ENCODE results near the gene HPS1. TPM values are rescaled to one million over a fixed set of nuclear protein-coding genes. Genes with fewer than 3 reads are reported as not detected.
A peak's percentile ranks its signal among the peaks of the same experiment; 100 is the strongest.

Gene HPS1
- total RNA-seq, 1 donor, result 52.1 TPM

DNA sequence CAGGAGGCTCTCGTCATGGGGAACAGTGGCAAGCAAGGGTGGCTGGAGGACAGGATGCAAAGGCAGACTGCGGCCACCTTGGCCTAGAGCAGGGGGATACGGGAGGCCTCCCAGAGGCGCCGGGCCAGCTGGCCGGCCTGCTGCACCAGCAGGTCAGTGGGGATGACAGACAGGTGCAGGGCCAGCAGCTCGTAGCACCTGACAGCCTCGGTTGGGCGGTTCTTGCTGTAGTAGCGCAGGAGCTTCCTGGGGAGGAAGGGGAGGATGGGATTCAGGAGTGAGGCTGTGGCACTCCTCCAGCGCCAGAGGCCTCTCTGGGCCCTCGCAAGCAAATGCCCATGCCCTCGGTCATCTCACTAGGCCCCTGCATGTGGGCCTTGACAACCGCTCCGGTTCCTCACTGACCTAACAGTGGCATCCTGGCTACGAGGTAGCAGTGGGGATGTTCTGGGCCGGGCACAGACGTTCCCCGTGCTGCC, 29.2 kb downstream of the HPS1 start:
- peak; percentile 80 for DNase-seq (ENCODE audit: insufficient read length, low spot score, missing footprints)
- no peaks in the 10 kb centered on the region for H3K27me3 ChIP-seq (ENCODE audit: insufficient read depth, low read length)
- H4K20me1 ChIP-seq (ENCODE audit: insufficient read depth, low read length), result no peaks in the 10 kb centered on the region
- TF ChIP-seq, protein P1, sequence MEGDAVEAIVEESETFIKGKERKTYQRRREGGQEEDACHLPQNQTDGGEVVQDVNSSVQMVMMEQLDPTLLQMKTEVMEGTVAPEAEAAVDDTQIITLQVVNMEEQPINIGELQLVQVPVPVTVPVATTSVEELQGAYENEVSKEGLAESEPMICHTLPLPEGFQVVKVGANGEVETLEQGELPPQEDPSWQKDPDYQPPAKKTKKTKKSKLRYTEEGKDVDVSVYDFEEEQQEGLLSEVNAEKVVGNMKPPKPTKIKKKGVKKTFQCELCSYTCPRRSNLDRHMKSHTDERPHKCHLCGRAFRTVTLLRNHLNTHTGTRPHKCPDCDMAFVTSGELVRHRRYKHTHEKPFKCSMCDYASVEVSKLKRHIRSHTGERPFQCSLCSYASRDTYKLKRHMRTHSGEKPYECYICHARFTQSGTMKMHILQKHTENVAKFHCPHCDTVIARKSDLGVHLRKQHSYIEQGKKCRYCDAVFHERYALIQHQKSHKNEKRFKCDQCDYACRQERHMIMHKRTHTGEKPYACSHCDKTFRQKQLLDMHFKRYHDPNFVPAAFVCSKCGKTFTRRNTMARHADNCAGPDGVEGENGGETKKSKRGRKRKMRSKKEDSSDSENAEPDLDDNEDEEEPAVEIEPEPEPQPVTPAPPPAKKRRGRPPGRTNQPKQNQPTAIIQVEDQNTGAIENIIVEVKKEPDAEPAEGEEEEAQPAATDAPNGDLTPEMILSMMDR (IDR thresholded peaks at IDR 0.05; ENCODE audit: extremely low read depth, low read depth, low read length), result no peak
- H3K27ac ChIP-seq (ENCODE audit: low read depth, low read length), result no peak overlapping the region
- no peaks in the 10 kb centered on the region for H3K9me3 ChIP-seq (ENCODE audit: low read depth, low read length)
- H3K4me3 ChIP-seq (ENCODE audit: insufficient read depth, low read length), result no peak overlapping the region
- H3K79me2 ChIP-seq (ENCODE audit: insufficient read depth, low read length), result peaks cover 10% of the 10 kb centered on the region
- H3K36me3 ChIP-seq (ENCODE audit: insufficient read depth, low read length), result peaks cover 17% of the 10 kb centered on the region
- H2AFZ ChIP-seq (ENCODE audit: low read length), result no peak overlapping the region
- no peak overlapping the region for H3K4me2 ChIP-seq (ENCODE audit: insufficient read depth, low read length)
- H3K4me1 ChIP-seq (ENCODE audit: insufficient read depth, low read length), result peaks cover 14% of the 10 kb centered on the region

DNA sequence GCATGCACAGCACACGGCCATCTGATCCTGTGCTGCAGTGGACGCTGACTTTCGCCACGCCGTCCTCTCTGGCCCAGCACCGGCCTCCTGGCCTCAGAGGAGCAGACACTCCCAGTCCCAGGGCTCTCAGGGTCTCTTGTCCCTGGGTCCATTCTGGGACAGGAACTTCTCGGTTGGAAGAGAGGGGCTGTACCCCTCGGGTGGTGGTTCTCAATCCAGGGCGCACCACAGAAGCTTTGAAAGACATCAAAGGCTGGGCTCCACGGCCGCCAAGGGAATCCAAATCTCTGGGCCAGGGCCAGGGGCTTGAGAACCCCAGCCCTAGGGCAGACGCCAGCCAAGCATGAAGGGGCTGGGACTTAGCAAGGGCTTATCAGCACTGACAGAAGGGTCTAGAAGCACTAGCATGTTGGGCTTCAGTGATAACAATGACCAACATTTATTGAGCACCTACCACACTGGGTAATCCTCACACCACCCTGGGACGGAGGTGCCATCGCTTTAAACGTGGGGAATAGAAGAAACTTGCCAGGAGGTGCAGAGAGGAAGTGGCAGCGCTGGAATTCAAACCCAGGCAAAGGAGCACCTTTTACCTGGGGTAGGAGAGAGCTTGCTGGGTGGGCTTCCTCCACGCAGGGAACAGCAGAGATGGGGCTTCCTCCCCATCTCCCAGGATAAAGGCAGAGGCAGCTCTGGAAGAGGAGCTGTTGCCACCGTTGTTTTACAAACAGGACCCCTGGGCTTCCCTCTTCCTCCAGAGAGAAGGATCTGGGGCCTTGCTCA, 29.9 kb downstream of the HPS1 start:
- no peak overlapping the region for H3K4me2 ChIP-seq (ENCODE audit: insufficient read depth, low read length)
- H3K9me3 ChIP-seq (ENCODE audit: low read depth, low read length), result no peaks in the 10 kb centered on the region
- peaks cover 14% of the 10 kb centered on the region for H3K4me1 ChIP-seq (ENCODE audit: insufficient read depth, low read length)
- peak; percentile 43 for DNase-seq (ENCODE audit: insufficient read length, low spot score, missing footprints)
- H3K79me2 ChIP-seq (ENCODE audit: insufficient read depth, low read length), result peaks cover 10% of the 10 kb centered on the region
- no peaks in the 10 kb centered on the region for H4K20me1 ChIP-seq (ENCODE audit: insufficient read depth, low read length)
- TF ChIP-seq, protein P1 (IDR thresholded peaks at IDR 0.05; ENCODE audit: extremely low read depth, low read depth, low read length), result no peak
- no peaks in the 10 kb centered on the region for H3K27me3 ChIP-seq (ENCODE audit: insufficient read depth, low read length)
- no peak overlapping the region for H2AFZ ChIP-seq (ENCODE audit: low read length)
- H3K4me3 ChIP-seq (ENCODE audit: insufficient read depth, low read length), result no peak overlapping the region
- H3K27ac ChIP-seq (ENCODE audit: low read depth, low read length), result no peak overlapping the region
- H3K36me3 ChIP-seq (ENCODE audit: insufficient read depth, low read length), result peaks cover 17% of the 10 kb centered on the region

DNA sequence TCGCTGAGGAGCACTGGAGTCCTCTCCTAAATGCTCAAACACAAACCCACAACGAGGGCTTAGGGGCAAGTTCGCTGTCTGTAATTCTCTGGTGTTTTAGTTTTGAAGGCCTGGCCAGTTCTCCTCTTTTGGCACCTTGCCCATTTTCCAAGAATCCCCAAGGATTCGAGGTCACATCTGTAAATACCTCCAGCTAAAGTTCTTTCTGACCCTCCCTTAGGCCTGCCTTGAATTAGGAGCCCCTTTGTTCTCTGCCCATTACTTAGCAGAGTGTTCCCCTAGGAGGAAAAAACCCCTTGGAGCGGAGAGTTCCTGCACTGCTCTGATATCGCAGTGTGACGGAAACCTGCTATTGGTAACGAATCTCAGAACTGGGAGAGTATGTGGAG, 31.0 kb downstream of the HPS1 start:
- DNase-seq (ENCODE audit: insufficient read length, low spot score, missing footprints), result no peak
- TF ChIP-seq, protein P1 (IDR thresholded peaks at IDR 0.05; ENCODE audit: extremely low read depth, low read depth, low read length), result no peak
- peak overlapping the region; percentile 93 for H3K4me2 ChIP-seq (ENCODE audit: insufficient read depth, low read length)
- no peaks in the 10 kb centered on the region for H4K20me1 ChIP-seq (ENCODE audit: insufficient read depth, low read length)
- H3K27me3 ChIP-seq (ENCODE audit: insufficient read depth, low read length), result no peaks in the 10 kb centered on the region
- peaks cover 10% of the 10 kb centered on the region for H3K79me2 ChIP-seq (ENCODE audit: insufficient read depth, low read length)
- no peaks in the 10 kb centered on the region for H3K9me3 ChIP-seq (ENCODE audit: low read depth, low read length)
- no peak overlapping the region for H3K27ac ChIP-seq (ENCODE audit: low read depth, low read length)
- peaks cover 14% of the 10 kb centered on the region for H3K4me1 ChIP-seq (ENCODE audit: insufficient read depth, low read length)
- peak overlapping the region; percentile 93 for H2AFZ ChIP-seq (ENCODE audit: low read length)
- H3K4me3 ChIP-seq (ENCODE audit: insufficient read depth, low read length), result no peak overlapping the region
- peaks cover 19% of the 10 kb centered on the region for H3K36me3 ChIP-seq (ENCODE audit: insufficient read depth, low read length)

DNA sequence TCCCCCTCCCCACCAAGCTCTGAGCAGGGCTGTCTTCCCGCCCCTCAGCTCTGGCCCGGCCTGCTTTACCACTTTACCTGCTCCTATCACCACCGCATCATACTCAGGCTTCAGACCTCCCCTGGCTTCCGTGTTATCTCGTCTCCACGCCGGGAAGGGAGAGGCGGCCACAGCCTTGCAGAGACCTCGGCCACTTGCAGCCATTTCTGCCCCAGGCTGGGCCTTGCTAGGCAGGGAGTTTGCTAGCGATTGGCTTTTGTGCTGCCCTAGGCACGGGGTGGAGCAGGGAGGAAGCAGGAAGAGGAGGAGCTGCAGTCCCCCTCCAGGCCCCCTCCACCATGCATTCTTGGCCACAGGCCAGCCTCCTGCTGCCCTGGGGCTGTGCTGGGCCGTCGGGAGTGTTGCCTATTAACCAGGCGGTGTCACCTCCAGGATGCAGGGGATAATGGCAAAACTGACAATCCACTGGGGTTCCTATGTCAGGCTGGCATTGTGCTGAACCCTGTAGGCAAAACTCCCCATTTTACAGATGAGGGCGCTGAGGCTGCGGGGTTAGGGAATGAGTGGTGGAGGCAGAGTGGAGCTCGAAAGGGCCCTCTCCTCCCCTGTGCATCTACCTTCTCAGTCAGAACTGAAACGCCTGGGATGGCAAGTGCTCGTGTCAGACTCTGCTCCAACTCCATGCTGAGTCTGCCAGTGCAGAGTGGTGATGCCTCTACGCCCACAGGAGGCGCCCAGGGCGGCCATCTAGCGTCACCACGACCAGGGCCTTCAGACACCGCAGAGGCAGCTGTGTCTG, 31.6 kb downstream of the HPS1 start, which contains the start of gene PYROXD2:
Gene PYROXD2, minus strand, starts transcription at position 251 of the 799 bp plus-strand sequence. Its CDS starts 47 bp downstream, at position 204.
- Histone ChIP-seq H3K36me3 (ENCODE audit: insufficient read depth, low read length) (peaks cover 17% of the 10 kb centered on the region), H2AFZ (ENCODE audit: low read length) (peak within 1 kb of the TSS; percentile 93), H3K4me2 (ENCODE audit: insufficient read depth, low read length) (peak within 1 kb of the TSS; percentile 93), H3K27ac (ENCODE audit: low read depth, low read length) (peak within 1 kb of the TSS; percentile 58), H3K79me2 (ENCODE audit: insufficient read depth, low read length) (peaks cover 10% of the 10 kb centered on the region), H3K9me3 (ENCODE audit: low read depth, low read length) (no peaks in the 10 kb centered on the region), H4K20me1 (ENCODE audit: insufficient read depth, low read length) (no peaks in the 10 kb centered on the region), H3K4me1 (ENCODE audit: insufficient read depth, low read length) (peaks cover 14% of the 10 kb centered on the region), H3K4me3 (ENCODE audit: insufficient read depth, low read length) (peak within 1 kb of the TSS; percentile 94), H3K27me3 (ENCODE audit: insufficient read depth, low read length) (no peaks in the 10 kb centered on the region)
- DNase-seq (ENCODE audit: insufficient read length, low spot score, missing footprints), result peak; percentile 99
- TF ChIP-seq, protein P1 (IDR thresholded peaks at IDR 0.05; ENCODE audit: extremely low read depth, low read depth, low read length), result no peak
